Ascending aorta (tissue), 2 donors: Measurements from ENCODE around the gene HMCN2. TPM values are rescaled to one million over a fixed set of nuclear protein-coding genes. Genes with fewer than 3 reads are reported as not detected.

ENCODE experiments used
- DNase-seq, 2 donors: peaks; one replicate each; pipeline ENCODE4 v3.0.0-alpha.2; 2019; ENCODE audit warnings: low spot score in 2 of 2
- H3K27ac ChIP-seq, 2 donors: fragments of 200-600 bp; sonication (generic); one replicate each; pipeline ENCODE4 v1.5.1; 2016 to 2017; ENCODE audit warnings: mild to moderate bottlenecking in 1 of 2
- H3K27me3 ChIP-seq: fragments of 200-600 bp; sonication (generic); one replicate; pipeline ENCODE4 v1.5.1; 2017
- H3K36me3 ChIP-seq, 2 donors: fragments of 200-600 bp; sonication (generic); one replicate each; pipeline ENCODE4 v1.5.1; 2016
- H3K4me1 ChIP-seq, 2 donors: fragments of 200-600 bp; sonication (generic); one replicate each; pipeline ENCODE4 v1.5.1; 2016 to 2017; ENCODE audit warnings: mild to moderate bottlenecking in 1 of 2
- H3K4me3 ChIP-seq, 2 donors: fragments of 200-600 bp; sonication (generic); one replicate each; pipeline ENCODE4 v1.5.1; 2016 to 2017; ENCODE audit warnings: mild to moderate bottlenecking in 1 of 2
- H3K9me3 ChIP-seq, 2 donors: fragments of 200-600 bp; sonication (generic); one replicate each; pipeline ENCODE4 v1.5.1; 2016
- intact Hi-C: fragments of 100-400 bp; cut with DNase I; formaldehyde crosslinking; loops from one replicate; pipeline ENCODE4 v1.15.1; 2023
- total RNA-seq: library from RNA; depleted of rRNA; stranded (reverse); fragments of >200 nt; gene quantifications from one replicate; pipeline ENCODE4 v1.1.0, GENCODE V29; 2016
- TF ChIP-seq, protein P1 (sequence below), 3 experiments: fragments of 200-600 bp in 2 of 3; fragments of 450-650 bp in 1 of 3; sonication (generic) in 2 of 3; IDR thresholded peaks; one replicate each; pipeline ENCODE4 v1.5.1; 2016 to 2019; ENCODE audit warnings: antibody characterized with exemption in 3 of 3, mild to moderate bottlenecking in 1 of 3, moderate library complexity in 1 of 3

The HMCN2 gene
- total RNA-seq, 1 donor from 2014 or later, result 7.5 TPM

- Histone ChIP-seq H3K27ac (no peak overlapping the region), H3K4me1 (no peaks in the 10 kb centered on the region), H3K36me3 (no peaks in the 10 kb centered on the region), H3K9me3 (no peaks in the 10 kb centered on the region), H3K4me3 (no peak overlapping the region), H3K27me3 (no peaks in the 10 kb centered on the region)
- intact Hi-C loops, result no loop called here
- TF ChIP-seq, protein P1, sequence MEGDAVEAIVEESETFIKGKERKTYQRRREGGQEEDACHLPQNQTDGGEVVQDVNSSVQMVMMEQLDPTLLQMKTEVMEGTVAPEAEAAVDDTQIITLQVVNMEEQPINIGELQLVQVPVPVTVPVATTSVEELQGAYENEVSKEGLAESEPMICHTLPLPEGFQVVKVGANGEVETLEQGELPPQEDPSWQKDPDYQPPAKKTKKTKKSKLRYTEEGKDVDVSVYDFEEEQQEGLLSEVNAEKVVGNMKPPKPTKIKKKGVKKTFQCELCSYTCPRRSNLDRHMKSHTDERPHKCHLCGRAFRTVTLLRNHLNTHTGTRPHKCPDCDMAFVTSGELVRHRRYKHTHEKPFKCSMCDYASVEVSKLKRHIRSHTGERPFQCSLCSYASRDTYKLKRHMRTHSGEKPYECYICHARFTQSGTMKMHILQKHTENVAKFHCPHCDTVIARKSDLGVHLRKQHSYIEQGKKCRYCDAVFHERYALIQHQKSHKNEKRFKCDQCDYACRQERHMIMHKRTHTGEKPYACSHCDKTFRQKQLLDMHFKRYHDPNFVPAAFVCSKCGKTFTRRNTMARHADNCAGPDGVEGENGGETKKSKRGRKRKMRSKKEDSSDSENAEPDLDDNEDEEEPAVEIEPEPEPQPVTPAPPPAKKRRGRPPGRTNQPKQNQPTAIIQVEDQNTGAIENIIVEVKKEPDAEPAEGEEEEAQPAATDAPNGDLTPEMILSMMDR (IDR thresholded peaks at IDR 0.05), result no peak
- no peak for DNase-seq
Measured at GRCh38 chr9:130286781-130287428, 21.3 kb downstream of the HMCN2 start.

GRCh38 chr9:130287736-130288135 is 22.2 kb downstream of the HMCN2 start:
- intact Hi-C loops, result no loop called here
- Histone ChIP-seq H3K27me3 (no peaks in the 10 kb centered on the region), H3K9me3 (no peaks in the 10 kb centered on the region), H3K27ac (no peak overlapping the region), H3K4me1 (no peaks in the 10 kb centered on the region), H3K36me3 (no peaks in the 10 kb centered on the region), H3K4me3 (no peak overlapping the region)
- DNase-seq, result no peak
- TF ChIP-seq, protein P1 (IDR thresholded peaks at IDR 0.05), result no peak

DNA sequence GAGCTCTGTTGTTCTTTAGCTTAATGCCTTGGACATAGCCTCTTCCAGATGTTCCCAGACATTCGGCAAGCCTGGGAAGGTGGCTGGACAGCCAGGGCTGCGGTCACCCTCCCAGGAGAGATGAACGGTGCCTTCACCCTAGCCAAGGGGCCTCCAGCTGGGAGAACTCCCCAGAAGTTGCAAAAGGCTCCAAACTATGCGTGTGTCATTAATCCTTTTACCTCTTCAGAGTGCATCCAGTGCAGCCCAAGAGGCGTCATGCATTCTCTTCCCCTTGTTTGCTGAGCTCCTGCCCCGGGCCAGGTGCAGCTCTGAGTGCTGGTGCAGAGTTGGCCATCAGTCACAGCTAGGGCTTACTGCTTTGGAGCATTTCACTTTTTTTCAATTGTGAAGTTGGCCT is 22.8 kb downstream of the HMCN2 start:
- TF ChIP-seq, protein P1 (IDR thresholded peaks at IDR 0.05), result no peak
- Histone ChIP-seq H3K9me3 (no peaks in the 10 kb centered on the region), H3K27ac (no peak overlapping the region), H3K4me3 (no peak overlapping the region), H3K36me3 (no peaks in the 10 kb centered on the region), H3K27me3 (no peaks in the 10 kb centered on the region), H3K4me1 (no peaks in the 10 kb centered on the region)
- DNase-seq, result no peak
- intact Hi-C loops, result no loop called here

GRCh38 chr9:130288926-130289690 is 23.5 kb downstream of the HMCN2 start:
- no peak for DNase-seq
- Histone ChIP-seq H3K27ac (no peak overlapping the region), H3K4me1 (no peaks in the 10 kb centered on the region), H3K9me3 (no peaks in the 10 kb centered on the region), H3K36me3 (no peaks in the 10 kb centered on the region), H3K27me3 (no peaks in the 10 kb centered on the region), H3K4me3 (no peak overlapping the region)
- intact Hi-C loops, result no loop called here
- TF ChIP-seq, protein P1 (IDR thresholded peaks at IDR 0.05), result no peak

DNA sequence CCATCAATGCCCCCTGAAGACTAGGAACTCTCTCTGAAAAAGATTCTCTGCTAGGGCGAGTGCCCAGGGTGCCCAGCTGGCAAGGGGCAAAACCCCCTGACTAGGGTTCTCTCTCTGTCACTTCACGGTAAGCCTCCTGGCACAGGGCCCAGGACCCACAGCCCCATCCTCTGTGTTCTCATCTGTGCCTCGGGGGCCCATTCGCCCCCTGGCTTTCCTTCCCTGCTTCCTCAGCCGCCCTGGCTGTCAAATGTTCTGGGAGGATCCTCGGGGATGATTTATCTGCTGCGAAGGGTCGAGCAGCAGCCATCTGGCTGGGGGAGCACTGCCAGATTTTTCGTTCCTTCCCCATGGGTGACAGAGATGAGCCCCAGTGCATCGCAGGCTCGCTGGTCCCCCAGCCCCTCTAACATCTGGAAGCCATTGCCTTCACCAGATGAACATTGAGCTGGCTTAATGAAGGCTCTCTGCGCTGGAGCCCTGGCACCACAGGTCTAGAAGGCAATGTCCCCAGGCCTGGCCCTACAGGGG is 24.2 kb downstream of the HMCN2 start:
- no peak for DNase-seq
- intact Hi-C loops, result no loop called here
- H3K9me3 ChIP-seq, result no peaks in the 10 kb centered on the region
- no peak overlapping the region for H3K27ac ChIP-seq
- H3K4me1 ChIP-seq, result no peaks in the 10 kb centered on the region
- H3K36me3 ChIP-seq, result no peaks in the 10 kb centered on the region
- H3K27me3 ChIP-seq, result no peaks in the 10 kb centered on the region
- no peak overlapping the region for H3K4me3 ChIP-seq
- TF ChIP-seq, protein P1 (IDR thresholded peaks at IDR 0.05), result no peak
